ENCODE measurements around the gene HTRA1.

HTRA1 gene

GRCh38 chr10:122550427-122550826, 89.1 kb downstream of the HTRA1 start:
- in situ Hi-C loops (cut with MboI; ENCODE audit: low sequenced_read_pairs) = no loop called here

GRCh38 chr10:122550983-122551382, 89.6 kb downstream of the HTRA1 start:
- in situ Hi-C loops (cut with MboI; ENCODE audit: low sequenced_read_pairs) = no loop called here

DNA sequence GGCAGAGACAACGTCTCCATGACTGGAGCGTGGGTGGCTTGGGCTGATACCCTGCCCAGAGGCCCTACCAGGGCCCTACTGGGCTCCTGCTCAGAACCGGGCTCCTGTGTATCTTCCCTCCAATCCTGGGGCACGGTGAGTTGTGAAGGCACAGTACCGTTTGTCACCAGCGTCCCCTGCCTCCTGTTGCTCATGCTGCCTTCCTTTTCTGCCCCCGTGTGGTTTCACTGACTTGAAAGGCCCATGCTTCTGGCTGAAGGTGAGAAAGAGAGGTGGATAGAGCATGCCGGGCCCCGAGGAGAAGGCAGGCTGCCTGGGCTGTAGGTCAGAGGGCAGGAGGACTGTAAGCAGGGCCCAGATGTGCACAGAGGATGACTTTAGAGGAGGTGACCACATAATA, 90.1 kb downstream of the HTRA1 start:
- in situ Hi-C loops (cut with MboI; ENCODE audit: low sequenced_read_pairs) = no loop called here

GRCh38 chr10:122553341-122553740, 92.0 kb downstream of the HTRA1 start:
- in situ Hi-C loops (cut with MboI; ENCODE audit: low sequenced_read_pairs) = no loop called here

DNA sequence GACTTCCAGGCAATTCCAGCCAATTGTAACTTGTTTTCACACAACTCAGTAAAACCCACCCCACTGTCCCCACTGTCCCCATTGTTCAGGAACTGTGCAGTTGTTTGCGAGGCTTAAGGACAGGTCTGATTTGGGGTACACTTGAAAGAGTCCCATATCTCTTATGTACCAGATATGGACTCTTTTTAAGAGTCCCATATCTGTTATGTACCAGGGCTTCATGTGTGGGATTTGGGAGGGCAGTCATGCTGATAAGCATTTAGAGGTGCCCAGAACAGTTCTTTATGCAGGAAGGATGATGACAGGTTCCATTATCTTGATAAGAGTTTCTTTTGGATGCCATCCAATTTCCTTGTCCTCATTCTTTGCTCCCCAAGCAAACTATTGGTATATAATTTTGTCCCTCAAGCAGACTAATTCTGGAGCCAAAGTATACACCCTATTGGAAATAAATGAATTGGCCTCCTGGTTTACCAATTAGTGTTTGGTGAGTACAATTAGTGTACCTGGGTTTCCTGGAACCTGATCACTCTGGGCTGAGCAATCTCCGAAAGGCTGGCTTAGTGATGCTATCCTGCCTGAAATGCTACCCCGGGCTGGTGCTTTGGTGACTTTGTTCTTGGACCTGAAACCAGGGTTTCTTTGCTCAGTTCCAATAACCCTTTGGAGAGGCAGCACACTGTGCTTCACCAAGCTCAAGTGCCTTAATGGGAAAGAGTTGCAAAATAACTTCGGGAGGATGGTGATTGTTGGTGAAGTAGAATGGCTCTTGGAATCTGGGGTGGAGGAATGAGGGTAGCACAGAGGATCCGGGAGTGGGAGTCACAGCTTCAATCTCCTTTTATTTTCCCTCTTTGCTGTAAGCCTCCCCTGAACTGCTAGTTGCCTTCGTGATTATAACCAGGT, 93.0 kb downstream of the HTRA1 start:
- in situ Hi-C loops (cut with MboI; ENCODE audit: low sequenced_read_pairs) = no loop called here

DNA sequence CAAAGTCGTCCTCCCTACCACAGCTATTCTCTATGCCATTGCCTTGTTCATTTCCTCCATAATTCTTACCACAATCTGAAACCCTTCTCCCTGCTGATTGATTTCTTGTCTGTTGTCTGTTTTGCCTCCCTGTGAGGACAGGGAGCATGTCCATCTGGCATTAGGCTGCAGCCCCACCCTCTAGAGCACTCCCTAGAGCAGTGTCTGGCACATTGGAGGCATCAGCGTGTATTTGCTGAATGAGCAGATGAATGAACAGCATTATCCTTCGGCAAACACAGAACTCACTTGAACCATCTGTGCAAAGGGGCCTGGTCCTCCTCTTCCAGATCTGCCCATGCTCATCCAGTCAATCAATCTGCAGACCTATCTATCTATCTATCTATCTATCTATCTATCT, 94.1 kb downstream of the HTRA1 start:
- in situ Hi-C loops (cut with MboI; ENCODE audit: low sequenced_read_pairs) = no loop called here

DNA sequence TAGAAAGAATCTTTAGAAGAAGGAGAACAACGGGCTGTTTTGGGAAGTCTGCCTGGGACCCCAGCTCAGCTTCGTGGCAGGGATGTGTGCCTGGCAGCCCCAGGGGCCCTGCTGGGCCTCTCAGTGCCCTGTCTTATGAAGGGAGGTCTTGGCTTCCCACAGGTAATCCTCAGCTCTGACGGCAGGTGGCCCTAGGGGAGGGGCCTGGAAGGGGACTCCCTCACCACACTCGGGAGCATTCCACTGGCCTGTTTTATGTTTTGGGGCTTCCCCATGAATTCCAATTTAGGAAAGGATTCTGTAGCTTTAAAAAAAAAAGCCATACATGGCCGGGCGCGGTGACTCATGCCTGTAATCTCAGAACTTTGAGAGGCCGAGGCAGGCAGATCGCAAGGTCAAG, 96.2 kb downstream of the HTRA1 start:
- in situ Hi-C loops (cut with MboI; ENCODE audit: low sequenced_read_pairs) = no loop called here

DNA sequence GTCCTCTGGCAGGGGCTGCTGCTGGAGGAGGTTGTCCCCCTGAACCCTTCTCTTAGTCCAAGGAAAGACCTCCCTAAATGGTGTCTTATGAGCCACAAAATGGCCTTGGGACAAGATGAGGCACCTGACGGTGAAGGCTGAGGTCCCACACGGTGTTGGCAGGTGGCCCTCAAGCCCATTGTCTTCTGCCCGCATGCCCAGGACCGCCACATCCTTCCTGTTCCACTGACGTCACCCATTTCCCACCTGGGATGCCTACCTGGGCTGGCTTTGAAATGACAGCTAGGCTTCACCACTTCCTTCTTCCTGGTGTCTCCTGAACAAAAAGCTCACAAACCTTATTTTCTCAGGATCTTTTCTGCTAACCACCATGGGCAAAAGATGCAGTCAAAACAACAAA, 97.1 kb downstream of the HTRA1 start:
- in situ Hi-C loops (cut with MboI; ENCODE audit: low sequenced_read_pairs) = no loop called here

GRCh38 chr10:122559228-122559627, 97.9 kb downstream of the HTRA1 start:
- in situ Hi-C loops (cut with MboI; ENCODE audit: low sequenced_read_pairs) = no loop called here

DNA sequence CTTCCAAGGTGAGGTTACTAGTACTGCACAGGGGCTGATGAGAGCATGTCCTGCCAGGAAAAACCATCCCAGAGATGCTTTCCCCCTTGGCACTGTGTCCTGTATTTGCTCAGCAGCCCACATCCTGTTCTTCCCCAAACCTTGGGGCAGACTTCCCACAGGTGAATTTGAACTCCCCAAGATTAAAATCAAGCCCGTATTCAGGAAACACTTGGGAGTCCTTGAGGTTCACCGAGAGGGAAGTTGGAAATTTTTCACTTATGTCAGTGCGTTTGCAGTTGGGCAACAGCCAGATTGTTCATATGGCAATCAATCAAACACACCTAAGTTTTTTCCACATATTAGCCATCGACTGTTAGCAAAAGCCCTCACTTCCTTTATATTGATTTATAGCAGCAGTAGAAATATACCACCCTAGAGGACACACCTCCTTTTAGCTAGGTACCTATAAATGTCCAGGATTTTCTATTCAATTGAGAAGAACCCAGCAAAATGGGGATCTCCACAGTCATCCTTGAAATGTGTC, 99.0 kb downstream of the HTRA1 start, which contains the start of gene DMBT1:
DMBT1 (plus strand) TSS at position 476 of the 526 bp plus-strand sequence; CDS start at position 493, 17 bp downstream.
- in situ Hi-C loops (cut with MboI; ENCODE audit: low sequenced_read_pairs) = no loop called here

- in situ Hi-C loops (cut with MboI; ENCODE audit: low sequenced_read_pairs) = no loop called here
These were observed 99.9 kb downstream of the HTRA1 start for GRCh38 chr10:122561212-122561611.

DNA sequence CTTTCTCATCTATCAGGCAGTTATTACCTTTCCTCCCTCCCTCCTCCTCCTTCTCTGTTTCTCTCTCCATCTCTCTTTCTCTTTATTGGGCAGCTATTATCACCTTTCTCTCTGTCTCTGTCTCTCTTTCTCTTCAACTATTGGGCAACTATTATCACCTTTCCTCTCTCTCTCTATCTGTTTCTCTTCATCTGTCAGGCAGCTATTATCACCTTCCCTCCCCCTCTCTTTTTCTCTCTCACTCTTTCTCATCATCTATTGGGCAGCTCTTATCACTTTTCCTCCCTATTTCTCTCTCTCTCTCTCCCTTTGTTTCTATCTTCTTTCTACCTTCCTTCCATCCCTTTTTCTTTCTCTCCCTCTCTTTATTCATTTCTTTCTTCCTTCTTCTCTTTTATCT, 100.4 kb downstream of the HTRA1 start:
- in situ Hi-C loops (cut with MboI; ENCODE audit: low sequenced_read_pairs) = no loop called here

All from HL-60/S4 treated with retinoic acid at 250 ng/mL for 4 days and 3 days (cell line).